RWPE1 (cell line): ENCODE data around the gene CARM1.
"Not testable (repeated sequence)": the region's sequence is repeated elsewhere in the genome, so short reads cannot be mapped to it uniquely, and the experiment has no call there.

Experiments used
- CTCF ChIA-PET: fragments of 350-600 bp; sonication (Branson Sonifier 250); formaldehyde crosslinking; extraction: SDS; loops from one replicate; lab custom pipeline; 2021; lab: Yijun Ruan, JAX
- POLR2A ChIA-PET: fragments of 400-600 bp; formaldehyde crosslinking; extraction: SDS; loops from one replicate; lab custom pipeline; 2020; ENCODE audit warnings: antibody characterized with exemption; ENCODE audit not compliant: low non-redundant PET; lab: Yijun Ruan, JAX
- DNase-seq: peaks from one replicate; pipeline ENCODE4 v3.0.0; 2012; ENCODE audit warnings: low spot score
- H3K27ac ChIP-seq: fragments of 450-650 bp; 2 replicates; pipeline ENCODE4 v1.5.1; 2017
- TF ChIP-seq, protein P1 (sequence below): fragments of 450-650 bp; conservative IDR thresholded peaks from 2 replicates; pipeline ENCODE4 v1.5.1; 2017; ENCODE audit warnings: low read depth, mild to moderate bottlenecking

Gene CARM1

DNA sequence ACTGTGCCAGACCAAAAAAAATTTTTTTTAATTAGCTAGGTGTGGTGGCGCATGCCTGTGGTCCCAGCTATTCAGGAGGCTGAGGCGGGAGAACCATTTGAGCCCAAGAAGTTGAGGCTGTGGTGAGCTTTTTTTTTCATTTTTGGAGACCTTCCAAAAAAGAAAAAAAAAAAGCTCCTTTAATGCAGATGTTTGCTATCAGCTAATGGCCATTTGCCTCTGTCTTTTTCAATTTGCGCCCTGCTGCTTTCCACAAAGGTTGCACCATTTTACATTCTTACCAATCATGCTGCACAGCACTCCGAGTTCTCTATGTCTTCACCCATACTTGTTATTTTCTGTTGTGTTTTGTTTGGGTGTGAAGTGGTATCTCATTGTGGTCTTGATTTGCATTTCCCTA is 73.9 kb downstream of the CARM1 start:
- peak overlapping the region; percentile 31 for H3K27ac ChIP-seq
- CTCF ChIA-PET: interaction anchor here (0.6 kb wide), 1 partner anchor 9 kb away, joined by 3 read pairs; no protein-coding TSS in a partner anchor
- POLR2A ChIA-PET: interaction anchor here (1.1 kb wide), 1 partner anchor 15 kb away, joined by 3 read pairs; the partner anchor contains the start of gene SMARCA4
- DNase-seq: no peak
- TF ChIP-seq, protein P1, sequence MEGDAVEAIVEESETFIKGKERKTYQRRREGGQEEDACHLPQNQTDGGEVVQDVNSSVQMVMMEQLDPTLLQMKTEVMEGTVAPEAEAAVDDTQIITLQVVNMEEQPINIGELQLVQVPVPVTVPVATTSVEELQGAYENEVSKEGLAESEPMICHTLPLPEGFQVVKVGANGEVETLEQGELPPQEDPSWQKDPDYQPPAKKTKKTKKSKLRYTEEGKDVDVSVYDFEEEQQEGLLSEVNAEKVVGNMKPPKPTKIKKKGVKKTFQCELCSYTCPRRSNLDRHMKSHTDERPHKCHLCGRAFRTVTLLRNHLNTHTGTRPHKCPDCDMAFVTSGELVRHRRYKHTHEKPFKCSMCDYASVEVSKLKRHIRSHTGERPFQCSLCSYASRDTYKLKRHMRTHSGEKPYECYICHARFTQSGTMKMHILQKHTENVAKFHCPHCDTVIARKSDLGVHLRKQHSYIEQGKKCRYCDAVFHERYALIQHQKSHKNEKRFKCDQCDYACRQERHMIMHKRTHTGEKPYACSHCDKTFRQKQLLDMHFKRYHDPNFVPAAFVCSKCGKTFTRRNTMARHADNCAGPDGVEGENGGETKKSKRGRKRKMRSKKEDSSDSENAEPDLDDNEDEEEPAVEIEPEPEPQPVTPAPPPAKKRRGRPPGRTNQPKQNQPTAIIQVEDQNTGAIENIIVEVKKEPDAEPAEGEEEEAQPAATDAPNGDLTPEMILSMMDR: no peak

DNA sequence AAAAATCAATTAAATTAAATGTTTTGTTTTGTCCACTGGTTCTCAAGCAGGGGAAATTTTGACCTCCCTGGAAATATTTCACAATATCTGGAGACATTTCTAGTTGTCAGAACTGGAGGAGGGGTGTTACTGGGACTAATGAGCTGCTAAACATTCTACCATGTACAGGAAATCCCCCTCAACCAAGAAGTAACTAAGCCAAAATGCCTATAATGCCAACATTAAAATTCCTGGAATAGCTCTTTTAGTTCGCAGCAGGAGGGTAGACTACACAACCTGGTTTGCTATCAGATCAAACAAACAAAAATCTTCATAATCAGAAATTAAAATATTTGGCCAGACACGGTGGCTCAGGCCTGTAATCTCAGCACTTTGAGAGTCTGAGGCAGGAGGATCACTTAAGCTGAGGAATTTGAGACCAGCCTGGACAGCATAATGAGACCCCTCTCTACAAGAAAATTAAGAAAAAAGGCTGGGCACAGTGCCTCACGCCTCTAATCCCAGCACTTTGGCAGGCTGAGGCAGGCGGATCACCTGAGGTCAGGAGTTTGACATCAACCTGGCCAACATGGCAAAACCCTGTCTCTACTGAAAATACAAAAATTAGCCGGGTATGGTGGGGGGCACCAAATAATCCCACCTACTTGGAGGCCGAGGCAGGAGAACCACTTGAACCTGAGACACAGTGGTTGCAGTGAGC is 75.8 kb downstream of the CARM1 start:
- CTCF ChIA-PET: interaction anchor here (0.7 kb wide), 1 partner anchor 19 kb away, joined by 3 read pairs; no protein-coding TSS in a partner anchor
- TF ChIP-seq, protein P1: no peak
- peak overlapping the region; percentile 85 for H3K27ac ChIP-seq
- DNase-seq: no peak
- POLR2A ChIA-PET: no interaction called here

GRCh38 chr19:10952809-10953208 is 81.5 kb downstream of the CARM1 start:
- H3K27ac ChIP-seq: peak overlapping the region; percentile 57
- ChIA-PET CTCF (interaction anchor here (1.3 to 3.2 kb wide), 2 partner anchors 11 to 16 kb away, joined by 3 to 19 read pairs; no protein-coding TSS in a partner anchor), POLR2A (no interaction called here)
- TF ChIP-seq, protein P1: no peak
- DNase-seq: peak; percentile 56

DNA sequence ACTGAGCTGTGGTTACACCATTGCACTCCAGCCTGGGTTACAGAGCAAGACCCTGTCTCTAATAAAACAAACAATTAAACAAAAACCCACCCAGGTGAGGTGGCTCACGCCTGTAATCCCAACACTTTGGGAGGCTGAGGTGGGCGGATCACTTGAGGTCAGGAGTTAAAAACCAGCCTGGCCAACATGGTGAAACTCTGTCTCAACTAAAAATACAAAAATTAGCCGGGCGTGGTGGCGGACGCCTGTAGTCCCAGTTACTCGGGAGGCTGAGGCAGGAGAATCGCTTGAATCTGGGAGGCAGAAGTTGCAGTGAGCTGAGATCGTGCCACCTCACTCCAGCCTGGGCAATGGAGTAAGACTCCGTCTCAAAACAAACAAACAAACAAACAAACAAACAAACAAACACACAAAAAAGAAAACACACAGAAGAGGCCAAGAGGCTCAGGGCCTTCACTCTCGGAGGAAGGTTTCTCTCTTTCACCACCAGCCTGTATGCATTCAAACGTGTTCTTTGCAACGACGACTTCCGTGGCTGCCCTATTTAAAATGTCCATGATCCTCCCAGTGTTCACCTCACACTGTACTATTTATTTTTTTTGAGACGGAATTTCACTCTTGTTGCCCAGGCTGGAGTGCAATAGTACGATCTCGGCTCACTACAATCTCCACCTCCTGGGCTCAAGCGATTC is 88.1 kb downstream of the CARM1 start:
- DNase-seq, POLR2A ChIA-PET: not testable (repeated sequence)
- H3K27ac ChIP-seq: peak overlapping the region; percentile 90
- CTCF ChIA-PET: interaction anchor here (0.6 to 2.9 kb wide), 2 partner anchors 18 to 23 kb away, joined by 3 to 10 read pairs; no protein-coding TSS in a partner anchor

- ChIA-PET POLR2A (interaction anchor here (0.5 to 0.8 kb wide), 2 partner anchors 12 to 15 kb away, joined by 3 to 7 read pairs; no protein-coding TSS in a partner anchor), CTCF (interaction anchor here (0.7 to 2.9 kb wide), 3 partner anchors 19 to 44 kb away, joined by 3 to 10 read pairs (median 5); no protein-coding TSS in a partner anchor)
- peak within 1 kb of the TSS; percentile 90 for H3K27ac ChIP-seq
- peak; percentile 99 for DNase-seq
- TF ChIP-seq, protein P1: no peak
Measured at GRCh38 chr19:10960314-10961072, 89.1 kb downstream of the CARM1 start, which contains the start of gene SMARCA4. TSS of gene SMARCA4 (plus strand) at chr19:10961030. CDS start at chr19:10984152, 23,122 bp downstream.

DNA sequence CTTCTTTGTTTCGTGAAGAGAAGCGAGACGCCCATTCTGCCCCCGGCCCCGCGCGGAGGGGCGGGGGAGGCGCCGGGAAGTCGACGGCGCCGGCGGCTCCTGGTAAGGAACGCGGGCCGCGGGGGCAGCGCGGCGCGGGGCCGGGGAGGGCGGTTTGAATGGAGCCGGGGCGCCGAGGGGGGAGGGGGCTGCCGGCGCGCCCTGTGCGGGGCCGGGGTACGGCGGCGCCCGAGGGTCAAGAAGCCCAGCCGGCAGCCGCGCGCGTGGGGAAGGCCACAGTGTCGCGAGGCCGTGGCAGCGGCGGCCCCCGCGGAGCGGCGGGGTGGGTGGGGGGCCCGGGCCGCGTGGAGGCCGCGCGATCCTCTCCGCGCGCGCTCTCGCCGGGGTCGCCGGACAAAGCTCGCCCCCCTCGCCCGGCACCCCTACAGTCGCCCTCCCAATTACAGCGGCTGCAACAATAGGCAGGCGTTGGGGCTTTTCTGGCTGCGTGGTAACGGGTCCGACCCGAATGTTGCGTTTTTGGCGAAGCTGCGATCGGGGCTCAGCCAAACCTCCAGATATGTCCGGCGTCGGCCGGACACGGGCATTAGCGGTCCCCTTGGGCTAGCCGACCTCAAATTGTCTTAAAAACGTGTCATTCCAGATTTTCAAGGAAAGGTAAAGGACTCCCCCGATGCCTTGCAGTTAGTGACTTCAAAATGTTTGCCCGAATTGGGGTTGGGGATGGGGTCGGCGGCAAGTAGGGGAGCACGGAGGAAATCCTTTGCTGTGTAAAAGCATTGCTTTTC is 89.9 kb downstream of the CARM1 start:
- TF ChIP-seq, protein P1: no peak
- peak; percentile 40 for DNase-seq
- H3K27ac ChIP-seq: peak overlapping the region; percentile 90
- POLR2A ChIA-PET: interaction anchor here (0.5 to 0.8 kb wide), 3 partner anchors 13 to 16 kb away, joined by 3 to 7 read pairs (median 6); no protein-coding TSS in a partner anchor
- CTCF ChIA-PET: interaction anchor here (0.5 to 1.1 kb wide), 2 partner anchors 20 to 24 kb away, joined by 3 to 5 read pairs; no protein-coding TSS in a partner anchor
